Epithelial cell of umbilical artery (primary cell): ENCODE data around the gene HPGD. TPM values are rescaled to one million over a fixed set of nuclear protein-coding genes. Genes with fewer than 3 reads are reported as not detected.

Source experiments
- total RNA-seq: library from RNA; depleted of rRNA; stranded (reverse); fragments of >200 nt; gene quantifications from 2 replicates; pipeline ENCODE4 v1.2.3, GENCODE V29; 2014

HPGD gene
- not detected in 2 replicates for total RNA-seq

DNA sequence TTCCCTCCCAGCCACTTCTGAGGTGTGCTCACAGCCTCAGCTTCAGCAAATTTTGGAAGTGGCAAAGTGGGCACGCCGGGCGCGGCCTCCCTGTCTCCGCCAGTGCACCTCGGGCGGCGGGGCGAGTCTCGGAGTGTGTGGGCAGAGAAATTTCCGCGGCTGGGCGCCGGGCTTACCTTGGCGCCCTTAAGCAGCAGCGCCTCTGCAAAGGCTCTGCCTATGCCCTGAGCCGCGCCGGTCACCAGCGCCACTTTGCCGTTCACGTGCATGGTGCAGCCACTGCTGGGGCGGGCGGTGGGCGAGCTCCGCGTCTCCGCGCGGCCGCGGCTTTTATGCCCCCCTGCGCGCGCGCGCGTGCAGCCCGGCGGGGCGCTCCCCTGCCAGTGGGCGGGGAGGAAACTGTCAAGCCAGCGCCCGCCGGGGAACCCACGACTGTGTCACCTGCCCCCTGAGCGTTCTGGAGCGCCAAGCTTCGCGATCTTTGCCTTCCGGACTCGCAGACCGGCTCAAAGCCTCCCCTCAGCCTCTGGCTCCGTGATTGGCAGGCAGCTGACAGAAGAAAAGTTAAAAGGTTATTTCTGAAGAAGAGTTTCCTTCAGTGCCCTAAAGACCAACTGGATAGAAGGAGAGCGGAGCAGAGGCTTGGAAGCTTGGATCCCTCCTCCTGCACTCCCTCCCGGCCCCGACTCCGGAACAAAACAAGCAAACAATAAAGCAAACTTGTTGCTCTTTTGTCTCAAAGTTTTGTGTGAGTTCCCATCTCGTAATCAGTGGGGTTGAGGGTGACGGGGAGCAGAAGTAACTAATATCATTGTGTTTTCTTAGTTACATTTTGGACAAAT is at the start of gene HPGD:
Gene HPGD, minus strand, starts transcription at position 306 of the 842 bp plus-strand sequence. Its CDS starts 37 bp downstream, at position 269.

Other genes with a start within 250 kb of the HPGD start
- gene FBXO8, start 238.8 kb downstream of the HPGD start, total RNA-seq = 21.4 and 24.3 TPM in 2 replicates
- 11.4 and 23.7 TPM in 2 replicates for gene CEP44, start 238.6 kb downstream of the HPGD start, total RNA-seq